IMR-90 (cell line): Measurements from ENCODE around the gene TXLNA. TPM values are rescaled to one million over a fixed set of nuclear protein-coding genes. Genes with fewer than 3 reads are reported as not detected.
A peak's percentile ranks its signal among the peaks of the same experiment; 100 is the strongest.
"Not testable (repeated sequence)": the region's sequence is repeated elsewhere in the genome, so short reads cannot be mapped to it uniquely, and the experiment has no call there.

ENCODE experiments used
- ATAC-seq: fragments of 200-7000 bp; cut with Tn5 transposase; 2 replicates; pipeline ENCODE4 v1.9.1; 2020; ENCODE audit warnings: low read depth, mild to moderate bottlenecking, moderate library complexity
- BruUV-seq: library from RNA; stranded (reverse); fragments of 400-500 nt; replicated peaks from 2 replicates; lab custom pipeline; 2021; lab: Mats Ljungman, UMichigan
- CTCF ChIA-PET: fragments of 300-600 bp; formaldehyde crosslinking; extraction: SDS; loops from one replicate; lab custom pipeline; 2021; ENCODE audit warnings: antibody characterized with exemption; lab: Yijun Ruan, JAX
- POLR2A ChIA-PET: fragments of 300-600 bp; sonication (Branson Sonifier 250); formaldehyde crosslinking; loops from one replicate; lab custom pipeline; 2022; ENCODE audit warnings: antibody characterized with exemption; ENCODE audit not compliant: unreplicated experiment; lab: Charles Lee
- DNase-seq: peaks from one replicate; pipeline ENCODE4 v3.0.0; 2013
- H2AFZ ChIP-seq: replicated peaks from 2 replicates; pipeline ENCODE3; 2013; ENCODE audit warnings: low read length, mild to moderate bottlenecking; ENCODE audit not compliant: poor library complexity
- H2AK5ac ChIP-seq: 2 replicates; pipeline ENCODE4 v1.6.1; 2013; ENCODE audit warnings: low read depth, low read length, inconsistent platforms
- H2AK9ac ChIP-seq: replicated peaks from 2 replicates; pipeline ENCODE3; 2013; ENCODE audit warnings: mild to moderate bottlenecking, low read depth, low read length, moderate library complexity; ENCODE audit not compliant: poor library complexity
- H2BK120ac ChIP-seq: 2 replicates; pipeline ENCODE4 v1.6.1; 2013; ENCODE audit warnings: low read depth, low read length, inconsistent platforms
- H2BK15ac ChIP-seq: 3 replicates; pipeline ENCODE4 v1.6.1; 2013; ENCODE audit warnings: low read depth, low read length, inconsistent platforms
- H2BK20ac ChIP-seq: 2 replicates; pipeline ENCODE4 v1.6.1; 2013; ENCODE audit warnings: low read depth, mild to moderate bottlenecking, inconsistent platforms, low read length, moderate library complexity
- H2BK5ac ChIP-seq: 2 replicates; pipeline ENCODE4 v1.6.1; 2013; ENCODE audit warnings: mild to moderate bottlenecking, low read depth, low read length, inconsistent platforms; ENCODE audit not compliant: poor library complexity, severe bottlenecking
- H3K14ac ChIP-seq: replicated peaks from 2 replicates; pipeline ENCODE4 v1.6.1; 2013; ENCODE audit warnings: low read depth, low read length, inconsistent platforms
- H3K18ac ChIP-seq: 2 replicates; pipeline ENCODE4 v1.6.1; 2013; ENCODE audit warnings: low read depth, low read length, control low read depth
- H3K23ac ChIP-seq: 2 replicates; pipeline ENCODE4 v1.6.1; 2013; ENCODE audit warnings: low read depth, low read length, inconsistent platforms
- H3K27ac ChIP-seq: 2 replicates; pipeline ENCODE4 v1.5.1; 2013; ENCODE audit warnings: mild to moderate bottlenecking, control low read depth, low read length; ENCODE audit not compliant: insufficient read depth
- H3K27me3 ChIP-seq: 2 replicates; pipeline ENCODE4 v1.6.1; 2013; ENCODE audit warnings: low read length; ENCODE audit not compliant: control insufficient read depth, insufficient read depth
- H3K36me3 ChIP-seq: 2 replicates; pipeline ENCODE4 v1.6.1; 2013; ENCODE audit warnings: low read length, mixed read lengths; ENCODE audit not compliant: control insufficient read depth, insufficient read depth
- H3K4ac ChIP-seq: 2 replicates; pipeline ENCODE4 v1.6.1; 2013; ENCODE audit warnings: low read depth, low read length, inconsistent platforms
- H3K4me1 ChIP-seq: 2 replicates; pipeline ENCODE4 v1.6.1; 2013; ENCODE audit warnings: low read length, mixed read lengths; ENCODE audit not compliant: control insufficient read depth, insufficient read depth
- H3K4me2 ChIP-seq: 2 replicates; pipeline ENCODE4 v1.6.1; 2013; ENCODE audit warnings: low read depth, mild to moderate bottlenecking, control low read depth, low read length, moderate library complexity
- H3K4me3 ChIP-seq: 2 replicates; pipeline ENCODE4 v1.5.1; 2013; ENCODE audit warnings: low read depth, mild to moderate bottlenecking, control low read depth, low read length, moderate library complexity; ENCODE audit not compliant: insufficient read depth
- H3K56ac ChIP-seq: 2 replicates; pipeline ENCODE4 v1.6.1; 2013; ENCODE audit warnings: low read length, inconsistent platforms; ENCODE audit not compliant: insufficient read depth; ENCODE audit errors: extremely low read depth
- H3K79me1 ChIP-seq, 2 experiments: 2 replicates each; pipeline ENCODE4 v1.6.1; 2013; ENCODE audit warnings: low read length in 2 of 2, inconsistent platforms in 1 of 2, low read depth in 1 of 2
- H3K9ac ChIP-seq: 2 replicates; pipeline ENCODE4 v1.6.1; 2013; ENCODE audit warnings: low read depth, low read length, control low read depth
- H3K9me1 ChIP-seq: 2 replicates; pipeline ENCODE4 v1.6.1; 2013; ENCODE audit warnings: low read length, inconsistent platforms; ENCODE audit not compliant: insufficient read depth
- H3K9me3 ChIP-seq: 2 replicates; pipeline ENCODE4 v1.6.1; 2013; ENCODE audit warnings: low read length; ENCODE audit not compliant: control insufficient read depth, insufficient read depth
- H4K20me1 ChIP-seq: 2 replicates; pipeline ENCODE4 v1.6.1; 2013; ENCODE audit warnings: low read length, inconsistent platforms; ENCODE audit not compliant: insufficient read depth
- H4K5ac ChIP-seq: 2 replicates; pipeline ENCODE4 v1.6.1; 2013; ENCODE audit warnings: mild to moderate bottlenecking, low read depth, low read length, control low read depth
- H4K8ac ChIP-seq, 2 experiments: 2 replicates each; pipeline ENCODE4 v1.6.1; 2013; ENCODE audit warnings: low read depth in 2 of 2, low read length in 2 of 2, control low read depth in 1 of 2, inconsistent platforms in 1 of 2
- H4K91ac ChIP-seq: 2 replicates; pipeline ENCODE4 v1.6.1; 2013; ENCODE audit warnings: low read depth, low read length, inconsistent platforms; ENCODE audit not compliant: insufficient read depth
- CEBPB ChIP-seq: IDR thresholded peaks from 2 replicates; pipeline ENCODE4 v1.6.1; 2012; ENCODE audit warnings: low read depth, low read length, improper control_type of control experiment
- CHD1 ChIP-seq: IDR thresholded peaks from 2 replicates; pipeline ENCODE4 v1.6.1; 2012; ENCODE audit warnings: low read depth, low read length, improper control_type of control experiment
- MXI1 ChIP-seq: IDR thresholded peaks from 2 replicates; pipeline ENCODE4 v1.6.1; 2012; ENCODE audit warnings: low read depth, mild to moderate bottlenecking, low read length, moderate library complexity, borderline replicate concordance
- RCOR1 ChIP-seq: IDR thresholded peaks from 2 replicates; pipeline ENCODE4 v1.6.1; 2012; ENCODE audit warnings: mild to moderate bottlenecking, low read length, improper control_type of control experiment; ENCODE audit not compliant: insufficient replicate concordance
- RFX5 ChIP-seq: IDR thresholded peaks from 2 replicates; pipeline ENCODE4 v1.8.0; 2012; ENCODE audit warnings: low read depth, mild to moderate bottlenecking, low read length, moderate library complexity
- WGBS, 2 experiments: methylation state at CpG; one replicate each; pipeline versions ENCODE4 v1.1.5 to v1.1.7; 2013; ENCODE audit warnings: missing lambda C conversion rate in 2 of 2; ENCODE audit not compliant: insufficient read length in 1 of 2; ENCODE audit errors: extremely low coverage in 2 of 2; 5-methylcytosine and 5-hydroxymethylcytosine counted together
- dilution Hi-C: fragments of 300-500 bp; cut with HindIII; formaldehyde crosslinking; loops from one replicate; pipeline ENCODE4 v1.14.3; 2018; ENCODE audit warnings: low sequenced_read_pairs; ENCODE audit not compliant: unreplicated experiment
- in situ Hi-C: fragments of 300-500 bp; cut with MboI; formaldehyde crosslinking; loops from 3 replicates; pipeline ENCODE4 v1.14.3; 2019; ENCODE audit warnings: low sequenced_read_pairs, inconsistent platforms, mixed read lengths
- intact Hi-C: fragments of 100-400 bp; cut with micrococcal nuclease; formaldehyde crosslinking; loops from 2 replicates; pipeline ENCODE4 v1.10.0; 2022
- polyA plus RNA-seq, 3 experiments: library from polyadenylated mRNA; depleted of rRNA; stranded (reverse); fragments of >200 nt; gene quantifications; 2 replicates each; pipeline ENCODE4 v1.2.3, GENCODE V29; 2012; ENCODE audit warnings: low replicate concordance in 1 of 3
- total RNA-seq: library from RNA; depleted of rRNA; stranded (reverse); fragments of >200 nt; gene quantifications from 2 replicates; pipeline ENCODE4 v1.2.3, GENCODE V29; 2012

TXLNA gene
- total and polyA plus RNA-seq, 2 of the 4 experiments (the other 2 are of a cell fraction), result 47.6 to 102 TPM

- TF ChIP-seq CHD1 (no peak), MXI1 (peak; percentile 62; the same call in 1 of the 2 replicates), CEBPB (no peak), RFX5 (no peak), RCOR1 (no peak)
Observed at GRCh38 chr1:32179443-32180185, at the start of gene TXLNA (continued).

GRCh38 chr1:32133950-32134280, 45.6 kb upstream of the TXLNA start:
- peak overlapping the region; percentile 17 for H2BK5ac ChIP-seq
- H3K9ac ChIP-seq, H4K5ac ChIP-seq, H2AFZ ChIP-seq, H3K18ac ChIP-seq, in situ Hi-C loops, H2BK15ac ChIP-seq, H4K91ac ChIP-seq, dilution Hi-C loops, H3K4me3 ChIP-seq, POLR2A ChIA-PET, H3K9me3 ChIP-seq, DNase-seq, H2AK9ac ChIP-seq, H3K23ac ChIP-seq, H3K4me2 ChIP-seq, H3K4ac ChIP-seq, H4K8ac ChIP-seq, H3K56ac ChIP-seq, H3K36me3 ChIP-seq, ATAC-seq, BruUV-seq, H3K14ac ChIP-seq, H2BK20ac ChIP-seq, H3K27me3 ChIP-seq: not testable (repeated sequence)
- H3K9me1 ChIP-seq, result peaks cover 21% of the 10 kb centered on the region
- H3K79me1 ChIP-seq, result peaks cover 22 to 81% of the 10 kb centered on the region in 2 experiments
- peaks cover 10% of the 10 kb centered on the region for H3K4me1 ChIP-seq
- CTCF ChIA-PET, result interaction anchor here (0.6 kb wide), 3 partner anchors 12 to 23 kb away, joined by 3 to 5 read pairs (median 3); no protein-coding TSS in a partner anchor
- peak overlapping the region; percentile 25; the same call in 1 of the 2 replicates for H3K27ac ChIP-seq
- H2AK5ac ChIP-seq, result peak overlapping the region; percentile 38; the same call in 1 of the 2 replicates
- H2BK120ac ChIP-seq, result 0 out of 2 replicates have a peak overlapping the region, but pooled peaks have one; percentile 33
- intact Hi-C loops, result loop anchor here (2.0 kb wide), 1 partner anchor 15 kb away; no protein-coding TSS in a partner anchor
- peaks cover 32% of the 10 kb centered on the region for H4K20me1 ChIP-seq
- WGBS, 2 experiments, result no CpG with 5 or more reads among the region's 9 CpGs
